ENCODE results near the gene OR8G1.

DNA sequence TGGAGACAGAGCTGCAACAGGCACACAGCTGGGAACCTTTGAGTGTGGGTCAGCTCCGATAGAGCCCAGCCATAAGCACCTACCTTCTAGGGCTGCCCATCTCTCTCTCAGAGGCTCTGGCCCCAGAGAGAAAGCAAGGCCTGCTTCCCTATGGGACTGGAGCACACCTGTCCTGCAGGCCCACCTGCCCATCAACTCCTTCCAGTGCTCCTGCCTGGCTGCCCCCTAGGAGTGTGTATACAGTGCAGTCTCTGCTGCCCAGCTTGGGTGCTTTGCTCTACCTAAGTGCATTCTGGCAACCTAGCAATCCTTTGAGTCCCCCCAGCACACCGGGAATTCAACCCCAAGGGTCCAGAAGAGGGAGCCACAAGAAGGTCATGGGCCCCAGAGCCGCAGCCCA, 36.3 kb downstream of the OR8G1 start:
- TF ChIP-seq, protein P1, sequence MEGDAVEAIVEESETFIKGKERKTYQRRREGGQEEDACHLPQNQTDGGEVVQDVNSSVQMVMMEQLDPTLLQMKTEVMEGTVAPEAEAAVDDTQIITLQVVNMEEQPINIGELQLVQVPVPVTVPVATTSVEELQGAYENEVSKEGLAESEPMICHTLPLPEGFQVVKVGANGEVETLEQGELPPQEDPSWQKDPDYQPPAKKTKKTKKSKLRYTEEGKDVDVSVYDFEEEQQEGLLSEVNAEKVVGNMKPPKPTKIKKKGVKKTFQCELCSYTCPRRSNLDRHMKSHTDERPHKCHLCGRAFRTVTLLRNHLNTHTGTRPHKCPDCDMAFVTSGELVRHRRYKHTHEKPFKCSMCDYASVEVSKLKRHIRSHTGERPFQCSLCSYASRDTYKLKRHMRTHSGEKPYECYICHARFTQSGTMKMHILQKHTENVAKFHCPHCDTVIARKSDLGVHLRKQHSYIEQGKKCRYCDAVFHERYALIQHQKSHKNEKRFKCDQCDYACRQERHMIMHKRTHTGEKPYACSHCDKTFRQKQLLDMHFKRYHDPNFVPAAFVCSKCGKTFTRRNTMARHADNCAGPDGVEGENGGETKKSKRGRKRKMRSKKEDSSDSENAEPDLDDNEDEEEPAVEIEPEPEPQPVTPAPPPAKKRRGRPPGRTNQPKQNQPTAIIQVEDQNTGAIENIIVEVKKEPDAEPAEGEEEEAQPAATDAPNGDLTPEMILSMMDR (optimal IDR thresholded peaks at IDR 0.05 in 1 of 3, IDR thresholded peaks at IDR 0.05 in 1 of 3, conservative IDR thresholded peaks at IDR 0.05 in 1 of 3; ENCODE audit: extremely low read depth in 1 of 3, insufficient read depth in 2 of 3, low read length in 3 of 3), result no peak
- TF ChIP-seq EZH2 (IDR thresholded peaks at IDR 0.05; ENCODE audit: low read length), result no peak

Data from keratinocyte (primary cell).